Lung (tissue), 12 donors: Measurements from ENCODE around the gene HDAC4. TPM values are rescaled to one million over a fixed set of nuclear protein-coding genes. Genes with fewer than 3 reads are reported as not detected.

Experiments
- ATAC-seq: fragments of 200-7000 bp; cut with Tn5 transposase; one replicate; pipeline ENCODE4 v1.9.1; 2020; ENCODE audit warnings: moderate number of reproducible peaks; ENCODE audit not compliant: insufficient read depth, low FRiP score
- DNase-seq, 3 donors: peaks; one replicate each; pipeline ENCODE4 v3.0.0-alpha.2; 2013 to 2017
- H3K27ac ChIP-seq, 2 donors: one replicate each; pipeline ENCODE4 v1.5.1; 2013; ENCODE audit warnings: mild to moderate bottlenecking in 2 of 2, moderate library complexity in 2 of 2, control low read depth in 1 of 2, inconsistent platforms in 1 of 2, low read depth in 1 of 2, low read length in 1 of 2
- H3K27me3 ChIP-seq, 3 donors: one replicate each; pipeline ENCODE4 v1.5.1; 2013; ENCODE audit warnings: low read length in 2 of 3; ENCODE audit not compliant: control insufficient read depth in 3 of 3, insufficient read depth in 3 of 3
- H3K36me3 ChIP-seq, 4 donors: one replicate each; pipeline ENCODE4 v1.5.1; 2013; ENCODE audit warnings: low read length in 4 of 4, mild to moderate bottlenecking in 1 of 4, moderate library complexity in 1 of 4; ENCODE audit not compliant: control insufficient read depth in 4 of 4, insufficient read depth in 4 of 4
- H3K4me1 ChIP-seq, 5 donors: one replicate each; pipeline ENCODE4 v1.5.1; 2013; ENCODE audit warnings: low read length in 5 of 5, mild to moderate bottlenecking in 2 of 5, moderate library complexity in 1 of 5; ENCODE audit not compliant: control insufficient read depth in 5 of 5, insufficient read depth in 5 of 5
- H3K4me3 ChIP-seq: one replicate; pipeline ENCODE4 v1.5.1; 2013; ENCODE audit warnings: mild to moderate bottlenecking, control low read depth, moderate library complexity
- H3K9ac ChIP-seq, 2 donors: one replicate each; pipeline ENCODE4 v1.5.1; 2013; ENCODE audit warnings: low read length in 2 of 2, control low read depth in 1 of 2; ENCODE audit not compliant: insufficient read depth in 1 of 2
- H3K9me3 ChIP-seq, 4 donors: one replicate each; pipeline ENCODE4 v1.5.1; 2013; ENCODE audit warnings: low read length in 3 of 4, mild to moderate bottlenecking in 1 of 4, moderate library complexity in 1 of 4; ENCODE audit not compliant: control insufficient read depth in 4 of 4, insufficient read depth in 3 of 4
- WGBS, 2 donors: extraction: QIAGEN DNeasy Blood & Tissue Kit; methylation state at CpG; one replicate each; pipeline ENCODE4 v1.1.7; 2013; 5-methylcytosine and 5-hydroxymethylcytosine counted together
- polyA plus RNA-seq, 2 donors: library from polyadenylated mRNA; stranded (reverse); fragments of 200-250 nt; gene quantifications; one replicate each; pipeline ENCODE4 v1.2.1, GENCODE V29; 2013
- total RNA-seq, 2 donors: library from RNA; depleted of rRNA in 1 of 2; stranded (reverse); fragments of >200 nt in 1 of 2; gene quantifications; one replicate each; pipeline ENCODE4 v1.2.1, GENCODE V29; 2014 to 2021
- TF ChIP-seq, protein P1 (sequence below): IDR thresholded peaks from 2 replicates; pipeline ENCODE4 v1.5.1; 2012; ENCODE audit warnings: mild to moderate bottlenecking; ENCODE audit errors: control extremely low read depth, extremely low read depth
- donor health status: control.
- donor health status: control.
- donor health status: Bipolar disorder and iron deficiency.
- donor health status: healthy.
- donor health status: DM: yes; HTN: yes; CAD: no.

Gene HDAC4
- total and polyA plus RNA-seq, 4 donors, result 6.9 to 47.7 (median 20.7) TPM

DNA sequence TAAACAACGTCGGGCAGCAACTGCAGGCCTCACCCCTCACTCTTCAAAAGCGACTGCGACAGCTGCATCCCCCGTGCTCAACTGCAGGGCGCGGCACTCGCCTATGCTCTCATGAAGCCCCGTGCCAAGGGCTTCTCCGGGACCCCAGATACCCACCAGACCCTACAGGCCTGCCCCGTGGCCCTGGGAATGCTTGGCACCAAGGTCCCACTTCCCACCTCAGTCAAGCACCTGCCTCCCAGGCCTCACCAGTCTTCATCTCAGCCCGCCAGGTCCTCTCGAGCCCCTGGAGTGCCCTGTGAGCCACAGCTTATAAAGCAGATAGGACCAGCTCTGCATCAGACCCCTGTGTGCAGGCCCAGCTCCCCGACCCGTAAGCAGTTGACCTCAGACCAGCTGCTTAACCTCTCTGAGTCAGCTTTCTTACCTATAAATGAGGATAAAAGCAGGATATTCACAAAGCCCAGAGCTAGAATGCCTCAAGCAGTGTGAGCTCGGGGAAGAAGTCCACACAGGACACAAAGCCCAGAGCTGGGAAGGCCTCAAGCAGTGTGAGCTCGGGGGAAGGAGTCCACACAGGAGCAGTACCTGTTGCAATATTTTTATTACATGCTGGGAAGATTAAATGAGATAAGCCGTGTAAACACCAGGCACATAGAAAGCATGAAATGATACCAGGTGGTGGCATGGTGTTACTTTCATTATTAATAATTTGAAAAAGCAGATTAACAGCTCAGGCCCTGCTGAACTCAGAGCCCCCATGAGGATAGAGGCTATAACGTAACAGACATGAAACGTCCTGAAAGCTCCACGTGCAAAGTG lies 96.9 kb downstream of the HDAC4 start:
- Histone ChIP-seq H3K4me1 (peaks cover 0 to 23% (median 7%) of the 10 kb centered on the region in 5 donors), H3K36me3 (no peaks in the 10 kb centered on the region), H3K9ac (no peak overlapping the region), H3K27ac (no peak overlapping the region), H3K4me3 (no peak overlapping the region), H3K9me3 (no peaks in the 10 kb centered on the region), H3K27me3 (no peaks in the 10 kb centered on the region)
- DNase-seq (peak in 1 of 3 donors; percentile 10), ATAC-seq (no peak)
- TF ChIP-seq, protein P1, sequence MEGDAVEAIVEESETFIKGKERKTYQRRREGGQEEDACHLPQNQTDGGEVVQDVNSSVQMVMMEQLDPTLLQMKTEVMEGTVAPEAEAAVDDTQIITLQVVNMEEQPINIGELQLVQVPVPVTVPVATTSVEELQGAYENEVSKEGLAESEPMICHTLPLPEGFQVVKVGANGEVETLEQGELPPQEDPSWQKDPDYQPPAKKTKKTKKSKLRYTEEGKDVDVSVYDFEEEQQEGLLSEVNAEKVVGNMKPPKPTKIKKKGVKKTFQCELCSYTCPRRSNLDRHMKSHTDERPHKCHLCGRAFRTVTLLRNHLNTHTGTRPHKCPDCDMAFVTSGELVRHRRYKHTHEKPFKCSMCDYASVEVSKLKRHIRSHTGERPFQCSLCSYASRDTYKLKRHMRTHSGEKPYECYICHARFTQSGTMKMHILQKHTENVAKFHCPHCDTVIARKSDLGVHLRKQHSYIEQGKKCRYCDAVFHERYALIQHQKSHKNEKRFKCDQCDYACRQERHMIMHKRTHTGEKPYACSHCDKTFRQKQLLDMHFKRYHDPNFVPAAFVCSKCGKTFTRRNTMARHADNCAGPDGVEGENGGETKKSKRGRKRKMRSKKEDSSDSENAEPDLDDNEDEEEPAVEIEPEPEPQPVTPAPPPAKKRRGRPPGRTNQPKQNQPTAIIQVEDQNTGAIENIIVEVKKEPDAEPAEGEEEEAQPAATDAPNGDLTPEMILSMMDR, result no peak
- 87 to 89% methylated on average over 21 of the region's 21 CpGs for WGBS, 2 donors

DNA sequence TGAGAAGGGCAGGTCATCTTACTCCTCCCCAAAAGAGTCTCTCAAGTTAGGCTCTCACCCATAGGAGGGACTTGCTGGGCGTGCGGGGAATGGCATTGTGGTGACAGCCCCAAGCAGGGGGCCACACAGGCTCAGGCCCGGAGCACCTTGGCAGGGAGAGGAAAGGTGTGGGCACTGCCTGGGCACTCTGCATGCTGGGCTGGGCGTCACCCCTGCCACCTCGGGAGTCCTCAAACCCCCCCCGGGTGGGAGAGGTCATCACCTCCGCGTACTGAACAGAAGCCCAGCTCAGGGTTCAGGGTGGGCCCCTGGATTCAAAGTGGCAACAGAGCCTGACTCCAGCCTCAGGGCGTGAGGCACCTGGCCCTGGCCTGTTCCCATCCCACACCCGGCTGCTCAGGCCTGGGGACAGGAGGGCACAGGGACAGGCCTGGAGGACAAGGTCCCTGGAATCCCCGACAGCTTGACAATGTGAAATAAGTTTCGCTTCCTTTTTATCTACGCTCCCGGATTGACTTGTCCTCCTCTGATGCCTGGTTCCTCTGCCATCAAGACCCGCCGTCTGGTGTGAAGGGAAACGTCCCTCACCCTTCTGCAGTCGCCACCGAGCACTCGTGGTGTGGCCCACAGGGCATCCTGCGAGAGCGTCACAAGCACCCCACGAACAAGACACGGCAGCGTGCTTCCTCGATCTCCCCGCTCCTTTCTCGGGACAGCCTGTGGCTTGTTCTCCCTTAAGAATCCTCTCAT lies 97.8 kb downstream of the HDAC4 start:
- 79 to 87% methylated on average over 28 of the region's 28 CpGs for WGBS, 2 donors
- H3K4me1 ChIP-seq, result peaks cover 0 to 13% (median 5%) of the 10 kb centered on the region in 5 donors
- H3K9ac ChIP-seq, result no peak overlapping the region
- DNase-seq, result peak in 1 of 3 donors; percentile 13
- H3K9me3 ChIP-seq, result no peaks in the 10 kb centered on the region
- no peak overlapping the region for H3K4me3 ChIP-seq
- ATAC-seq, result no peak
- TF ChIP-seq, protein P1, result no peak
- H3K27ac ChIP-seq, result no peak overlapping the region
- no peaks in the 10 kb centered on the region for H3K36me3 ChIP-seq
- no peaks in the 10 kb centered on the region for H3K27me3 ChIP-seq

DNA sequence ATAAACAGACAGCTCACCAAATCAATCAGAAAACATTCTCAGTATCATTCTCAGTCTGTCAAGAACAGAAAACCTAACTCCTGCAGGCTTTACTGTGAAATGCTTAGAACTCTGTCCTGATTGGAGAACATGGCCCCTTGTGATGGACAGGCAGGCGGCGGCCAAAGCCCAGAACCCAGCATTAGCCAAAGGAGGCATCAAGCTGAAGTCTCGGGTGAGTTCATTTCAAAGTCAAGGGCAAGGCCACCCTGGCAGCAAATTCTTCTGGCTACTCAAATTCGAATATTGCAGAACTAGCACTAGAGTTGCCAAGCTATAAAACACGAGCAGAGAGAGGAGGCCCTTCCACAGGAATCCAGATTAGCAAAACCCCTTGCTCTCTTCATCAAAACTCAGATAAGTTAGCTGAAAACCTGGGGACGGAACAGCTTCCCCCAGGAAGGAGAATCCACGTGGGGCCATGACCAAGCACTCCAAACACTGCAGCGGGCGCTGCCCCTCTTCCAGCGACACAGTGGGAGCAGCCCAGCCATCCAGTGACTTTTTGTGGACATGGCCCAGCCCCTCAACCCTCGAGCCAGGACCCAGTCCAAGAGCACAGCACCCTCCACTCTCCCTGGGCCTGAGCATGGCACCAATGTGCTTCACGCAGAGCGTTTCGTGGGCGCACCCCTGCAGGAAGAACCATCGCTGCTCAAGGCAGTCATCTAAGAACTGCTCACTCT lies 98.6 kb downstream of the HDAC4 start:
- WGBS, 2 donors, result 86% methylated on average over 16 of the region's 16 CpGs
- Histone ChIP-seq H3K36me3 (no peaks in the 10 kb centered on the region), H3K4me3 (no peak overlapping the region), H3K9me3 (no peaks in the 10 kb centered on the region), H3K9ac (no peak overlapping the region), H3K4me1 (peaks cover 0 to 10% (median 3%) of the 10 kb centered on the region in 5 donors), H3K27ac (no peak overlapping the region), H3K27me3 (no peaks in the 10 kb centered on the region)
- TF ChIP-seq, protein P1, result no peak
- DNase-seq (peak in 1 of 3 donors; percentile 11), ATAC-seq (no peak)
